NCI-H69 (cell line): Measurements from ENCODE around the gene GLA.

Experiments used
- DNase-seq: peaks from one replicate; lab custom pipeline; 2025; lab: John Stamatoyannopoulos, UW

The GLA gene

DNA sequence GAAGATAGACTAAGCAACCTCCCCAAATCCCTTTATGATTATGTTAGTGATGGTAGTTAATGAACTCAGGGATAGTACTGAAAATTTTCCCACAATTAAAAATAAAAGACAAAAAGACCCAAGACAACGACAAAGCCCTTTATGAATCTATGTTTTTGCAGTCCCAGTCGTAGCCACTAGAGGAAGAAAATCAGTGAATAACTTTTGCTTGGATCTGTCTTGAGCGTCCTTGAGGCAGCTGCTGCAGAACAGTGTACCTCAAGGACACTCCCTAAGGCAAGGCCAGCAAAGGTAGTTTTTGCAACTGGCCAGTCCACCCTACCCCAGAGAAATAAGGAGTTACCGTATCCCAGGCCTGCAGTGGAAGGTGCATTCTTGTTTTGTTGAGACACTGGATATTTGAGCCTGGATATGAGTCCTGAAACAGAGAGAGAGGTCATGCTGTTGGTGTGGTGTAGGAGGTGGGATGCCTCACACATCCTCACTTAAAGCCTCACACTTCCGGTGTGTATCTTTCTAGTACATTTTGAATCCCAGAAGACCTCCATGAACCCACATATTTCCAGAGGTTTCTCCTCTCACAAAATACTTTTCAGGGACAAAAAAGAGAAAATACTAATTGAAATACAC lies 50.4 kb downstream of the GLA start:
- DNase-seq = peak; percentile 22

DNA sequence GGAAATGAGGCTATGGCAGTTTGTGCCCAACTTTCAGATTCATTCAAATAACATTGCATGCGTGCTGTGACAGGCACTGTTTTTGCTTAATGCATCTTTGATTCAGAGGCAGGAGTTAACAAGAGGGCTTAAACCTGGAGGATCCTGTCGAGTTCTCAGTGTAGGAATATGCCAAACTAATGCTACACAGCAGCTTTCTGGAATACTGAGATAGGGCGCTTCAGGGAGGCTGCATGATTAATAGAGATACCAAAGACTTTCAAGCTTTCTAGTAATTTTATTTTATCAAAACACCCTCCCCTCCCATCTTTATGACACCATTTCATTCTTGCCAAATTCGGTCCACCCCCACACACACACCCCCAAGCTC lies 58.5 kb downstream of the GLA start:
- DNase-seq = no peak

GRCh38 chrX:101348452-101349192 lies 59.1 kb downstream of the GLA start, which contains the start of gene TIMM8A:
TIMM8A (minus strand) TSS chrX:101348742; CDS start chrX:101348664, 78 bp downstream.
- DNase-seq = peak; percentile 85

DNA sequence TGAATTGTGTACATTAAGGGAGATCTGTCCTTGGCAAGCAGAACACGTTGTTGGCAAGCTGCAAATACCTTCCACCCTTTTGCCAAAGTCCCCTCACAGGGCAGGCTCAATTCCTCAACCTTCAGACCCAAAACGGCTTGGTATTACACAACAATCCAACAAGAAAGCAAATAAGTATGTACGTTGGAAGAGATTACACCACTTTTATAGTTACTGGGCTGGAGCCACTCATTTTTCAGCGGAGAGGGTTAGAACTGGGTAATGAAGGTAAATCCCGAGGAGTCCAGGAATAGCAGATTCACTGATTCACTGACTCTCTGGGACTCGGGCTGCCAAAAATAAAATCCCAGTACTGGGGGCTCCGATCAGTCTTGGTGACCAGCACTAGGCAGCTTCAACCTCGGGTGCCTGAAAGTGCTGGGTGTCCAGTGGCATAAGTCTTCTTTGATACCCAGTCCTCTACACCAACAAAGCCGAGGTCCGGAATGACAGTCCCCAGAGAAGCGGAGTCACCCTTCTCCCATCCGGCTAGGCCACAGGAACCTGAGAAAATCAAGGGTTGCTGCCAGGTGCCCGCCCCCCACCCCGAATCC lies 59.8 kb downstream of the GLA start:
- DNase-seq = no peak
